Measurements from ENCODE around the gene LY6G6C. TPM values are rescaled to one million over a fixed set of nuclear protein-coding genes. Genes with fewer than 3 reads are reported as not detected.

Gene LY6G6C
- total RNA-seq, 2 experiments from 2014 or later = 0.26 TPM; not detected in 1

DNA sequence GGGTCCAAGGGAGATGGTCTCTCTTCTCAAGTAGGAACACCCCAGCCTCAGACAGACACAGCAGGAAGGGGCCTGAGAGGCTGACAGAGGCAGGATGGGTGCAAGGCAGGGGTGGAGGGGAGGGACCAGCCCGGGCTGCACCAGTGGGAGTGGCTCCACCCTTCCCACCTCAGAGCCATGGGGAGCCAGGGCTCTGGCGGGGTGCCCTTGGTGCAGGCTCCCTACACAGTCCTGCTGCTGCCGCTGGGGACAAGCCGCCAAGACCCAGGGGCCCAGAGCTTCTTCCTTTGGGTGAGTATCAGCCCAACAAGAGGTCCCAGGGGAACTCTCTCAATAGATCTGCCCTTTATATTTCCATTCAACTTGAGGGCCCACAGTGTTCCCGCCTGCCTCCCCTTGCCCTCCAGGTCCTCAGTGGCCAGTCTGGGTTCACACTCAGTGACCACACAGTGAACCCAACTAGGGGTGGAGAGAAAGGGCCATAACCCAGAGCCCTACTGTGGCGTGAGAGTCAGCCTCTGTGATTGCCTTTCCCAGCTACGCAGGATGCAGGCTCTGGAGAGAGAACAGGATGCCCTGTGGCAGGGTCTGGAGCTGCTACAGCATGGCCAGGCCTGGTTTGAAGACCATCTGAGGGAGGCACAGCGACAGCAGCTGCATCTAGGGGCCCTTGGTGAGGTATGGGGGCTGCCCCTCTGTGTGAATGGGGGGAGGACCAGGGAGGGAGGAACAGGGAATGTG lies 41.5 kb upstream of the LY6G6C start:
- Mint-ChIP-seq H3K9me3 (ENCODE audit: insufficient read depth) (no peaks in the 10 kb centered on the region), H3K4me1 (ENCODE audit: low read depth) (peaks cover 15% of the 10 kb centered on the region), H3K27me3 (ENCODE audit: low read depth) (no peaks in the 10 kb centered on the region), H3K27ac (peak overlapping the region; percentile 61), H3K4me3 (no peak overlapping the region), H3K36me3 (ENCODE audit: low read depth) (peaks cover 47% of the 10 kb centered on the region)
- ATAC-seq = peak; percentile 44
- ChIA-PET CTCF (no interaction called here), POLR2A (no interaction called here)
- no peak for DNase-seq

DNA sequence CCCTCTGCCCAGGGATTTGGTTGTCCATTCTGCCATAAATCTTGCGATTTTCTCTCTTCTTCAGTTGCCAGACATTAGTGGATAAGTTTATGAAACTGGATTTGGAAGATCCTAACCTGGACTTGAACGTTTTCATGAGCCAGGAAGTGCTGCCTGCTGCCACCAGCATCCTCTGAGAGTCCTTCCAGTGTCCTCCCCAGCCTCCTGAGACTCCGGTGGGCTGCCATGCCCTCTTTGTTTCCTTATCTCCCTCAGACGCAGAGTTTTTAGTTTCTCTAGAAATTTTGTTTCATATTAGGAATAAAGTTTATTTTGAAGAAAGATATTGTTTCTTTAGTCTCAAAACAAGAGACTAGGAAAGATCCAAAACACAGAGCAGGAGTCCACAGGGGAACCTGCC lies 40.8 kb upstream of the LY6G6C start, which contains the start of gene SAPCD1:
TSS of gene SAPCD1 (plus strand) at position 301 of the 400 bp plus-strand sequence. CDS start 399 bp downstream, outside the sequence.
- Mint-ChIP-seq H3K4me3 (no peak within 1 kb of the TSS), H3K36me3 (ENCODE audit: low read depth) (peaks cover 47% of the 10 kb centered on the region), H3K27ac (peak within 1 kb of the TSS; percentile 61), H3K27me3 (ENCODE audit: low read depth) (no peaks in the 10 kb centered on the region), H3K9me3 (ENCODE audit: insufficient read depth) (no peaks in the 10 kb centered on the region), H3K4me1 (ENCODE audit: low read depth) (peaks cover 12% of the 10 kb centered on the region)
- DNase-seq (no peak), ATAC-seq (no peak)
- ChIA-PET CTCF (no interaction called here), POLR2A (no interaction called here)

DNA sequence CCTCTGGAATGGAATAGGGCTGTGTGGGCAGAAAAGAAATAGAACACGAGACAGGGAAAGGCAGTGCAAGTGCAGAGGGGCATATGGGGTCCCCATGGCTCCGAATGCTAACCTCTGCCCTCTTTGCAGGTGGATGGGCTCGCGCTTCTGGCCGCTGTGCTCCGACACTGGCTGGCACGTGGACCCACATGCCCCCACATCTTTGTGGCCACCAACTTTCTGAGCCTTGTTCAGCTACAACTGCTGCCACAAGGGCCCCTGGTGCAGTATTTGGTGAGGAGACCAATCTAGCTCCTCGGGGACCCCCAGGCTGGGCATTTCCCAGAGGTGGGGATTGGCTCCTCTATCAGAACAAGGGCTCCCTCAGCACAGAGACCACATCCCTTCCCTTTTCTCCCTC lies 39.8 kb upstream of the LY6G6C start:
- Mint-ChIP-seq H3K27me3 (ENCODE audit: low read depth) (no peaks in the 10 kb centered on the region), H3K36me3 (ENCODE audit: low read depth) (peaks cover 47% of the 10 kb centered on the region), H3K9me3 (ENCODE audit: insufficient read depth) (no peaks in the 10 kb centered on the region), H3K4me3 (no peak overlapping the region), H3K4me1 (ENCODE audit: low read depth) (peaks cover 12% of the 10 kb centered on the region), H3K27ac (no peak overlapping the region)
- ATAC-seq (no peak), DNase-seq (no peak)
- CTCF ChIA-PET = interaction anchor here (1.4 to 4.6 kb wide), 2 partner anchors 8 to 69 kb away, joined by 4 to 25 read pairs; no protein-coding TSS in a partner anchor
- POLR2A ChIA-PET = interaction anchor here (0.5 kb wide), 1 partner anchor 22 kb away, joined by 4 read pairs; no protein-coding TSS in a partner anchor

DNA sequence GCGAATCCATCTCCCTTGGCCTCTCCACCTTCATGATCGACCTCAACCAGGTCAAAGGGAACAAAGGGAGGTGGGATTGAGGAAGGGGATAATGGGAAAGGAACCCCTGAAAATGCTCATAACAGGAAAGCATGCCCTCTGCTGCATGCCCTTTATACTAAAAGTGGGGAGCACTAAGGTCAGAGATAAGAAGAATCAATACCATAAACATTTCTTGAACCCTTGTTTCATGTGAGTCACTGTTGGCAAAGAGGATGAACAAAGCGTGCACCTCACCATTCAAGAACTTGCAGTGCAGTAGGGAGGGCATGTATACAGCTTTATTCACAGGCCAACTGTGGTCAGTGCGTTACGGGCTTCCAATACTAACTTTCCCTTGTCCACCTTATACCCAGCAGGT lies 39.2 kb upstream of the LY6G6C start:
- no peaks in the 10 kb centered on the region for H3K27me3 Mint-ChIP-seq (ENCODE audit: low read depth)
- peaks cover 12% of the 10 kb centered on the region for H3K4me1 Mint-ChIP-seq (ENCODE audit: low read depth)
- H3K27ac Mint-ChIP-seq = peak overlapping the region; percentile 44
- ATAC-seq (no peak), DNase-seq (no peak)
- peaks cover 47% of the 10 kb centered on the region for H3K36me3 Mint-ChIP-seq (ENCODE audit: low read depth)
- no peak overlapping the region for H3K4me3 Mint-ChIP-seq
- H3K9me3 Mint-ChIP-seq (ENCODE audit: insufficient read depth) = no peaks in the 10 kb centered on the region
- CTCF ChIA-PET = interaction anchor here (1.4 to 4.6 kb wide), 2 partner anchors 9 to 70 kb away, joined by 4 to 25 read pairs; no protein-coding TSS in a partner anchor
- POLR2A ChIA-PET = interaction anchor here (0.5 kb wide), 1 partner anchor 22 kb away, joined by 4 read pairs; no protein-coding TSS in a partner anchor

DNA sequence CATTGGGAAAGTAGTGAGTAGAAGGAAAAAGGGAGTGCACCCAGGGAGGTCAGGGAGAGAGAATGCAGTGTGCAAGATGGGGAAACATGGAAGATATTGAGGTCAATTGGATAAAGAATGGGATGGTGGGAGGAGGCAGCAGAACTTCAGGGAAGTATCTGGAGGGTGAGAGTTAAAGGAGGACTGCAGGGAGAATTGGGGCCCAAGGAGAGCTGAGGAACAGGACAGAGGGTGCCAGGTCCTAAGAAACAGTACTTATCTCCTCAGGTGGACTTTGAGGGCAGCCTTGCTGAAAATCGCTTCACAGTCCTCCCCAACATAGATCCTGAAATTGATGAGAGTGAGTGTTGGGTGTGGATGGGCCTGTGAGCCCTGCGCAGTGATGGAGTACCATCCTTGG lies 36.7 kb upstream of the LY6G6C start:
- ATAC-seq (no peak), DNase-seq (no peak)
- Mint-ChIP-seq H3K4me3 (no peak overlapping the region), H3K36me3 (ENCODE audit: low read depth) (peaks cover 34% of the 10 kb centered on the region), H3K4me1 (ENCODE audit: low read depth) (peaks cover 5% of the 10 kb centered on the region), H3K27me3 (ENCODE audit: low read depth) (no peaks in the 10 kb centered on the region), H3K9me3 (ENCODE audit: insufficient read depth) (no peaks in the 10 kb centered on the region), H3K27ac (no peak overlapping the region)
- POLR2A ChIA-PET = interaction anchor here (0.9 to 2.7 kb wide), 3 partner anchors 11 to 22 kb away, joined by 3 to 16 read pairs (median 5); partner anchors contain the start of genes CLIC1 and MSH5
- CTCF ChIA-PET = interaction anchor here (0.7 to 4.6 kb wide), 3 partner anchors 12 to 32 kb away, joined by 3 to 25 read pairs (median 9); partner anchors contain the start of gene MSH5

DNA sequence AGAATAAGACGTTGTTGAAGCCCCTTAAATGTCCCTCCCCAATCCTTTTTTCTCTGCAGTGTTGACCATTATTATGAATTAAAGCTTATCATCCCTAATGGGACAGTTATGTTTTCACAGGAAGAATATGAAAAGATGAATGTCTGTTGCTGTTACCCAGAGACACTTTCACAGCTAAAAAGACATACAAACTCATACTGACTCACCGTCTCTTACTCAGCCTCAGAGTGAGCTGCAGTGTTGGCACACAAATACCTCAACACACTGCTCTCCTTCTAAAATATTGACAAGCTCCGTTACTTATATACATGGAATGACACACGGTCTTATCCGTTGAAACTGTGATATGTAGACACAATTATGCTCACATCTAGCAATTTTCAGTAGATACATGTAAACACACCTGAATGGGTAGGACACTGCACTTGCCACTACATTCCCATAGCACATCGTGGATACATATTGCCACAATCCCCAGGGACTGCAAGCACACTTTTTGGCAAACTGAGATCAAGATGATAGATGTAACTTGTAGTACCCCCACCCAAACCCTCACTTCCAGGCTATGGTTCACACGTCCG lies 31.3 kb upstream of the LY6G6C start:
- CTCF ChIA-PET = interaction anchor here (1.7 kb wide), 1 partner anchor 17 kb away, joined by 6 read pairs; no protein-coding TSS in a partner anchor
- DNase-seq = no peak
- H3K9me3 Mint-ChIP-seq (ENCODE audit: insufficient read depth) = no peaks in the 10 kb centered on the region
- no peaks in the 10 kb centered on the region for H3K27me3 Mint-ChIP-seq (ENCODE audit: low read depth)
- POLR2A ChIA-PET = interaction anchor here (3.9 kb wide), 1 partner anchor 12 kb away, joined by 19 read pairs; the partner anchor contains the start of gene MSH5
- H3K4me1 Mint-ChIP-seq (ENCODE audit: low read depth) = no peaks in the 10 kb centered on the region
- peaks cover 12% of the 10 kb centered on the region for H3K36me3 Mint-ChIP-seq (ENCODE audit: low read depth)
- H3K27ac Mint-ChIP-seq = no peak overlapping the region
- H3K4me3 Mint-ChIP-seq = no peak overlapping the region
- no peak for ATAC-seq

DNA sequence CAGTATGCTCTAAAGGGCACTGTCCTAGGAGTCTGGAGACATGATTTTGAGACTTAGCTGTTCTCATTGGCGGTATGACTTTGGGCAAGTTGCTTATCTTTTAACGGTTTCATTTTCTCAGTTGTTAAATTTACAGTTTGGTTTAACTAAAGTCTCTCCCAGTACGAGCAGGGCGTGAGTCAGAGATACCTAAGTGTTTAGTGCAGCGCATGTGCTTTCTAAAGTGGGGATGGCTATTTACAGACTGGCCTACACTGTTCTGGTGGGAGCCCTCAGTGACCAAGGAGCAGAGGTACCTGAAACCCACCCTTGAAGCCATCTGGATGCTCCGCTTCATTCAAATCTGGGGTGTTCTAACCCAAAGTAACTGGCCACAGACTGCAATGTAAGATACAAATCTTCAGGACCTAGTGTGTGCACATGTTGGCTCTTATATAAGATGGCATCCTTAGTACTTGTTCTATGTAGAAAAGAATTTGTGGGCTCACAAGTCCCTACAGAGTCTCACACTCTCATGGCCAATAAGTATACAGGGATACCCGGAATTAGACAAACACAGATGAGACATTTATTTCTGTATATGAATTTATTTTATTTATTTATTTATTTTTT lies 29.0 kb upstream of the LY6G6C start:
- Mint-ChIP-seq H3K4me1 (ENCODE audit: low read depth) (no peaks in the 10 kb centered on the region), H3K4me3 (no peak overlapping the region), H3K36me3 (ENCODE audit: low read depth) (peaks cover 17% of the 10 kb centered on the region), H3K27me3 (ENCODE audit: low read depth) (no peaks in the 10 kb centered on the region), H3K27ac (no peak overlapping the region), H3K9me3 (ENCODE audit: insufficient read depth) (no peaks in the 10 kb centered on the region)
- POLR2A ChIA-PET = interaction anchor here (1.4 to 3.9 kb wide), 2 partner anchors 10 to 16 kb away, joined by 5 to 19 read pairs; partner anchors contain the start of gene MSH5
- DNase-seq (no peak), ATAC-seq (no peak)
- CTCF ChIA-PET = interaction anchor here (0.9 kb wide), 1 partner anchor 19 kb away, joined by 3 read pairs; no protein-coding TSS in a partner anchor

DNA sequence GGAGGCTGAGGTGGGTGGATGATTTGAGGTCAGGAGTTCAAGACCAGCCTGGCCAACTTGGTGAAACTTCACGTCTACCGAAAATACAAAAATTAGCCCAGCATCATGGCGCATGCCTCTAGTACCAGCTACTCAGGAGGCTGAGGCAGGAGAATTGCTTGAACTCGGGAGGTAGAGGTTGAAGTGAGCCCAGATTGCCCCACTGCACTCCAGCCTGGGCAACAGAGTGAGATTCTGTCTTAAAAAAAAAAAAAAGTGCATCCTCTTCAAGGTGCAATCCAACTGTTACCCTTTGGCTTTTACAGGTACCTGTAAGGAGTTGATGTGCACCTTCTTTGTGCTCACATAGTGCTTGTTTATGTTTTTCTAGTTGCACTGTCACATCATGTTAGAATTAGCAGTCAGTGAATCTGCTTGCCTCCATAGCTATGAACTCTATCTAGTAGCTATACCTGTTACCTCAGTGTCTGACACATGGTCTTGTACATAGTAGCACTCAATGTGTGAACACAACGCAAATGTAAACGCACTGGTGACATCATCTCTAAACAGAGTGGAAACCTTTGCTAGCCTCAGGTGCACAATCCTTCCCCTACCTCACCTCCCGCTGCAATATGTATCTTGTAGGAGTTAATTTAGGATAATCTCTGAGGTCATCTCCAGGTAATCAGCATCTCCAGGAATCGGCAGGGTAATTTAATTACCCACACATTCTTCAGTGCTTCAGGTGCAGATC lies 27.9 kb upstream of the LY6G6C start:
- DNase-seq = no peak
- no peak for ATAC-seq
- no peak overlapping the region for H3K27ac Mint-ChIP-seq
- no peaks in the 10 kb centered on the region for H3K27me3 Mint-ChIP-seq (ENCODE audit: low read depth)
- H3K4me3 Mint-ChIP-seq = no peak overlapping the region
- H3K36me3 Mint-ChIP-seq (ENCODE audit: low read depth) = peaks cover 23% of the 10 kb centered on the region
- no peaks in the 10 kb centered on the region for H3K9me3 Mint-ChIP-seq (ENCODE audit: insufficient read depth)
- POLR2A ChIA-PET = interaction anchor here (1.3 to 3.9 kb wide), 2 partner anchors 9 to 12 kb away, joined by 3 to 19 read pairs; partner anchors contain the start of gene MSH5
- CTCF ChIA-PET = interaction anchor here (0.9 kb wide), 1 partner anchor 21 kb away, joined by 3 read pairs; no protein-coding TSS in a partner anchor
- peaks cover 3% of the 10 kb centered on the region for H3K4me1 Mint-ChIP-seq (ENCODE audit: low read depth)

DNA sequence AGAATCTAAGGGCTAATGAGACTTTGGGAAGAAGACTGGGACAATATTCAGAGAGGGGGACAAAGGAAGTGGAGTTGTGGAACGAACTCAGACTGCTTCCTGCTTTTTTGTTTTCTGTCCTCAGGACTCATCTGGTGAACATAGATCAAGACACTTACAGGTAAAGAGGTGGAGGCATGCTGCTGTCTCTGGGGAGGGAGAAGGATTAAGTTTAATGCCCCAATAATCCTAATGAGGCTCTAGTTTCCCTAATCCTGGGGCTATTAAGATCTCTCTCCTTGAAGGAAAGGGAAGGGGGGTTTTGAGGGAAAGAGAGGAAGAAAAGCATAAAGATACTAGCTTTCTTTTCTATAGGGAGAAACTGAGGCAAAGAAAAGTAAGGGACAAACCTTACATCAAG lies 22.9 kb upstream of the LY6G6C start:
- DNase-seq (no peak), ATAC-seq (no peak)
- H3K9me3 Mint-ChIP-seq (ENCODE audit: insufficient read depth) = no peaks in the 10 kb centered on the region
- ChIA-PET POLR2A (interaction anchor here (1.1 kb wide), 1 partner anchor 52 kb away, joined by 3 read pairs; no protein-coding TSS in a partner anchor), CTCF (no interaction called here)
- H3K27me3 Mint-ChIP-seq (ENCODE audit: low read depth) = no peaks in the 10 kb centered on the region
- H3K4me3 Mint-ChIP-seq = no peak overlapping the region
- H3K27ac Mint-ChIP-seq = no peak overlapping the region
- peaks cover 27% of the 10 kb centered on the region for H3K4me1 Mint-ChIP-seq (ENCODE audit: low read depth)
- H3K36me3 Mint-ChIP-seq (ENCODE audit: low read depth) = peaks cover 44% of the 10 kb centered on the region

DNA sequence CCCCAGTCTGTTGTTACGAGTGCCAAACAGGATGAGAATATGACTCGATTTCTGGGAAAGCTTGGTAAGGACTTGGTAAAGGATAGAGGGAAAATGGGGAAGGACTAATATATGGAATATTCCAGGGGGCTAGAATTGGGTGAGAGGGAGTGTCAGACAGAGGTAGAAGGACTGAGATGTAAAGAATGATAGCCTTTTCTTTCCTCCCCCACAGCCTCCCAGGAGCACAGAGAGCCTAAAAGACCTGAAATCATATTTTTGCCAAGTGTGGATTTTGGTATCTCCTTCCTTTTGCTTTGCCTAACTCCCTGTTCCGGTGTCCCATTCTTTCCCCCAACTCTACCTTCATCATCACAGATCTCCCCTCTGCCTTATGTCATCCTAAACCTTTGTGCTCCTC lies 21.3 kb upstream of the LY6G6C start:
- Mint-ChIP-seq H3K4me1 (ENCODE audit: low read depth) (peaks cover 42% of the 10 kb centered on the region), H3K36me3 (ENCODE audit: low read depth) (peaks cover 41% of the 10 kb centered on the region), H3K9me3 (ENCODE audit: insufficient read depth) (no peaks in the 10 kb centered on the region), H3K4me3 (no peak overlapping the region), H3K27ac (peak overlapping the region; percentile 16), H3K27me3 (ENCODE audit: low read depth) (no peaks in the 10 kb centered on the region)
- DNase-seq (no peak), ATAC-seq (no peak)
- POLR2A ChIA-PET = no interaction called here
- CTCF ChIA-PET = interaction anchor here (9.7 kb wide), 1 partner anchor 26 kb away, joined by 118 read pairs; no protein-coding TSS in a partner anchor

DNA sequence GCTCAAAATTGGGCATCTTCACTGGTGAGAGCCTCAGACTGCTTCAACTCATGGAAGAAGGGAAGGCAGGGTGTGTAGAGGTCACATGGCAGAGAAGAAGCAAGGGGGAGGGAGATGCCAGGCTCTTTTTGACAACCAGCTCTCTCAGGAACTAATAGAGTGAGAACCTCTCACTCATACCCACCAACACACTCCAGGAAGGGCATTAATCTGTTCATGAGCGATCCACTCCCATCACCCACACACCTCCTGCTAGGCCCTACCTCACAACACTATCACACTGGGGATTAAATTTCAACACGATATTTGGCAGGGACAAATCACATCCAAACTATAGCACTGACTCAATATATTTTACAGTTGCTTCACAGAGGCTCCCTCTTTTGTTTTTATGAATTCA lies 20.3 kb upstream of the LY6G6C start:
- H3K27me3 Mint-ChIP-seq (ENCODE audit: low read depth) = no peaks in the 10 kb centered on the region
- H3K36me3 Mint-ChIP-seq (ENCODE audit: low read depth) = peaks cover 35% of the 10 kb centered on the region
- peak overlapping the region; percentile 12 for H3K4me3 Mint-ChIP-seq
- DNase-seq (no peak), ATAC-seq (no peak)
- no peaks in the 10 kb centered on the region for H3K9me3 Mint-ChIP-seq (ENCODE audit: insufficient read depth)
- ChIA-PET POLR2A (interaction anchor here (0.6 to 5.0 kb wide), 4 partner anchors 9 to 147 kb away, joined by 3 to 42 read pairs (median 11); partner anchors contain the start of genes CSNK2B and GPANK1), CTCF (interaction anchor here (2.0 to 9.7 kb wide), 3 partner anchors 27 to 76 kb away, joined by 9 to 118 read pairs (median 11); no protein-coding TSS in a partner anchor)
- peaks cover 53% of the 10 kb centered on the region for H3K4me1 Mint-ChIP-seq (ENCODE audit: low read depth)
- peak overlapping the region; percentile 96 for H3K27ac Mint-ChIP-seq
